ENCODE measurements around the gene CA11. TPM values are rescaled to one million over a fixed set of nuclear protein-coding genes. Genes with fewer than 3 reads are reported as not detected.
A peak's percentile ranks its signal among the peaks of the same experiment; 100 is the strongest.

The CA11 gene
- total and polyA plus RNA-seq, 2 experiments from 2014 or later = 8.8 to 29.7 TPM

- Mint-ChIP-seq H3K4me3 (no peak overlapping the region), H3K4me1 (no peaks in the 10 kb centered on the region), H3K27ac (no peak overlapping the region), H3K9me3 (no peaks in the 10 kb centered on the region), H3K36me3 (ENCODE audit: low read depth) (no peaks in the 10 kb centered on the region), H3K27me3 (ENCODE audit: insufficient read depth, low read depth, poor library complexity) (no peaks in the 10 kb centered on the region)
- H3K36me3 ChIP-seq (ENCODE audit: insufficient read depth) = no peaks in the 10 kb centered on the region
- no peaks in the 10 kb centered on the region for H3K27me3 ChIP-seq (ENCODE audit: insufficient read depth)
- no peak overlapping the region for H3K4me2 ChIP-seq
- no peaks in the 10 kb centered on the region for H3K79me2 ChIP-seq (replicated peaks; ENCODE audit: insufficient read depth)
- H3K9me2 ChIP-seq (ENCODE audit: insufficient read depth) = no peaks in the 10 kb centered on the region
- H2AFZ ChIP-seq = peak overlapping the region; percentile 43; the same call in 1 of the 2 replicates
- no peak overlapping the region for H3K4me3 ChIP-seq
- no peaks in the 10 kb centered on the region for H3F3A ChIP-seq (replicated peaks; ENCODE audit: low read depth)
- TF ChIP-seq JUNB (IDR thresholded peaks at IDR 0.05; ENCODE audit: unreplicated experiment) = no peak
- no peak for TF ChIP-seq CTCF (conservative IDR thresholded peaks at IDR 0.05; ENCODE audit: low read depth in 2 of 2)
- no peak for TF ChIP-seq EZH2phosphoT487 (IDR thresholded peaks at IDR 0.05; ENCODE audit: unreplicated experiment)
- no peak for TF ChIP-seq STAT1 (IDR thresholded peaks at IDR 0.05; ENCODE audit: unreplicated experiment)
- no peak for TF ChIP-seq CREB1 (CRISPR knock-in tag; IDR thresholded peaks at IDR 0.05; ENCODE audit: low read depth)
- TF ChIP-seq ETS1 (IDR thresholded peaks at IDR 0.05) = no peak
- no peak for TF ChIP-seq ZNF331 (CRISPR knock-in tag; IDR thresholded peaks at IDR 0.05; ENCODE audit: low read depth)
- no peak for TF ChIP-seq NANOG (IDR thresholded peaks at IDR 0.05; ENCODE audit: borderline replicate concordance)
- no peak overlapping the region for H3K27ac ChIP-seq (ENCODE audit: low read depth)
- no peak for DNase-seq (ENCODE audit: low spot score)
- no peaks in the 10 kb centered on the region for H4K20me1 ChIP-seq (replicated peaks; ENCODE audit: insufficient read depth)
- no peak for ATAC-seq
- no peaks in the 10 kb centered on the region for H3K4me1 ChIP-seq (ENCODE audit: insufficient read depth)
Measured at GRCh38 chr19:48683349-48683748, 37.4 kb upstream of the CA11 start.

DNA sequence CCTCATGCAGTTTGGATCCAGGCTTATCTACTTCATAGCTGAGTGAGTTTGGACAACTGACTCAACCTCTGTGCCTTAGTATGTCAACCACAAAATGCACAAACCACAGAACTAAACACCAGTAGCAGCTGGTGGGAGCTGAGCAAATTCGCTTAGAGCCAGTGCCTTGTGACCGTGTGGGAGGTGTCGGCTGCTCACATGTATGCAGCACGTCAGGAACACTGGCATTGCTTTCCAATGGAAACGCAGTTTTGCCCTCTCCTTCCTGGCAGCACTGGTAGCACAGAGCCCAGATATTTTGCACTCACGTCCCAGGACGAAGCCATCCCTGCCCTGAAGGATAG, 35.1 kb upstream of the CA11 start:
- no peak overlapping the region for H3K27ac Mint-ChIP-seq
- no peak overlapping the region for H3K4me3 Mint-ChIP-seq
- Histone ChIP-seq H3K9me2 (ENCODE audit: insufficient read depth) (no peaks in the 10 kb centered on the region), H3K4me1 (ENCODE audit: insufficient read depth) (no peaks in the 10 kb centered on the region), H2AFZ (no peak overlapping the region; the same call in 1 of the 2 replicates), H3K27me3 (ENCODE audit: insufficient read depth) (no peaks in the 10 kb centered on the region), H3K79me2 (replicated peaks; ENCODE audit: insufficient read depth) (no peaks in the 10 kb centered on the region), H3K27ac (ENCODE audit: low read depth) (no peak overlapping the region), H4K20me1 (replicated peaks; ENCODE audit: insufficient read depth) (no peaks in the 10 kb centered on the region), H3F3A (replicated peaks; ENCODE audit: low read depth) (no peaks in the 10 kb centered on the region), H3K4me3 (no peak overlapping the region), H3K4me2 (no peak overlapping the region), H3K36me3 (ENCODE audit: insufficient read depth) (no peaks in the 10 kb centered on the region)
- no peaks in the 10 kb centered on the region for H3K36me3 Mint-ChIP-seq (ENCODE audit: low read depth)
- no peaks in the 10 kb centered on the region for H3K9me3 Mint-ChIP-seq
- DNase-seq (ENCODE audit: low spot score) = no peak
- H3K4me1 Mint-ChIP-seq = no peaks in the 10 kb centered on the region
- peaks cover 2% of the 10 kb centered on the region for H3K27me3 Mint-ChIP-seq (ENCODE audit: insufficient read depth, low read depth, poor library complexity)
- no peak for ATAC-seq
- TF ChIP-seq STAT1 (IDR thresholded peaks at IDR 0.05; ENCODE audit: unreplicated experiment) = no peak
- no peak for TF ChIP-seq POLR2AphosphoS5 (IDR thresholded peaks at IDR 0.05; ENCODE audit: low read depth)
- no peak for TF ChIP-seq ETS1 (IDR thresholded peaks at IDR 0.05)
- TF ChIP-seq CTCF (conservative IDR thresholded peaks at IDR 0.05; ENCODE audit: low read depth in 2 of 2) = no peak
- no peak for TF ChIP-seq EZH2 (IDR thresholded peaks at IDR 0.05; ENCODE audit: low read depth, unreplicated experiment)
- TF ChIP-seq NANOG (IDR thresholded peaks at IDR 0.05; ENCODE audit: borderline replicate concordance) = no peak
- TF ChIP-seq EZH2phosphoT487 (IDR thresholded peaks at IDR 0.05; ENCODE audit: unreplicated experiment) = no peak
- no peak for TF ChIP-seq ZNF331 (CRISPR knock-in tag; IDR thresholded peaks at IDR 0.05; ENCODE audit: low read depth)

Data from GM23338 (cell line).